ENCODE results near the gene RSF1.
"Not testable (repeated sequence)": the region's sequence is repeated elsewhere in the genome, so short reads cannot be mapped to it uniquely, and the experiment has no call there.

The RSF1 gene, protein sequence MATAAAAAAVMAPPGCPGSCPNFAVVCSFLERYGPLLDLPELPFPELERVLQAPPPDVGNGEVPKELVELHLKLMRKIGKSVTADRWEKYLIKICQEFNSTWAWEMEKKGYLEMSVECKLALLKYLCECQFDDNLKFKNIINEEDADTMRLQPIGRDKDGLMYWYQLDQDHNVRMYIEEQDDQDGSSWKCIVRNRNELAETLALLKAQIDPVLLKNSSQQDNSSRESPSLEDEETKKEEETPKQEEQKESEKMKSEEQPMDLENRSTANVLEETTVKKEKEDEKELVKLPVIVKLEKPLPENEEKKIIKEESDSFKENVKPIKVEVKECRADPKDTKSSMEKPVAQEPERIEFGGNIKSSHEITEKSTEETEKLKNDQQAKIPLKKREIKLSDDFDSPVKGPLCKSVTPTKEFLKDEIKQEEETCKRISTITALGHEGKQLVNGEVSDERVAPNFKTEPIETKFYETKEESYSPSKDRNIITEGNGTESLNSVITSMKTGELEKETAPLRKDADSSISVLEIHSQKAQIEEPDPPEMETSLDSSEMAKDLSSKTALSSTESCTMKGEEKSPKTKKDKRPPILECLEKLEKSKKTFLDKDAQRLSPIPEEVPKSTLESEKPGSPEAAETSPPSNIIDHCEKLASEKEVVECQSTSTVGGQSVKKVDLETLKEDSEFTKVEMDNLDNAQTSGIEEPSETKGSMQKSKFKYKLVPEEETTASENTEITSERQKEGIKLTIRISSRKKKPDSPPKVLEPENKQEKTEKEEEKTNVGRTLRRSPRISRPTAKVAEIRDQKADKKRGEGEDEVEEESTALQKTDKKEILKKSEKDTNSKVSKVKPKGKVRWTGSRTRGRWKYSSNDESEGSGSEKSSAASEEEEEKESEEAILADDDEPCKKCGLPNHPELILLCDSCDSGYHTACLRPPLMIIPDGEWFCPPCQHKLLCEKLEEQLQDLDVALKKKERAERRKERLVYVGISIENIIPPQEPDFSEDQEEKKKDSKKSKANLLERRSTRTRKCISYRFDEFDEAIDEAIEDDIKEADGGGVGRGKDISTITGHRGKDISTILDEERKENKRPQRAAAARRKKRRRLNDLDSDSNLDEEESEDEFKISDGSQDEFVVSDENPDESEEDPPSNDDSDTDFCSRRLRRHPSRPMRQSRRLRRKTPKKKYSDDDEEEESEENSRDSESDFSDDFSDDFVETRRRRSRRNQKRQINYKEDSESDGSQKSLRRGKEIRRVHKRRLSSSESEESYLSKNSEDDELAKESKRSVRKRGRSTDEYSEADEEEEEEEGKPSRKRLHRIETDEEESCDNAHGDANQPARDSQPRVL (N-terminal part only)

DNA sequence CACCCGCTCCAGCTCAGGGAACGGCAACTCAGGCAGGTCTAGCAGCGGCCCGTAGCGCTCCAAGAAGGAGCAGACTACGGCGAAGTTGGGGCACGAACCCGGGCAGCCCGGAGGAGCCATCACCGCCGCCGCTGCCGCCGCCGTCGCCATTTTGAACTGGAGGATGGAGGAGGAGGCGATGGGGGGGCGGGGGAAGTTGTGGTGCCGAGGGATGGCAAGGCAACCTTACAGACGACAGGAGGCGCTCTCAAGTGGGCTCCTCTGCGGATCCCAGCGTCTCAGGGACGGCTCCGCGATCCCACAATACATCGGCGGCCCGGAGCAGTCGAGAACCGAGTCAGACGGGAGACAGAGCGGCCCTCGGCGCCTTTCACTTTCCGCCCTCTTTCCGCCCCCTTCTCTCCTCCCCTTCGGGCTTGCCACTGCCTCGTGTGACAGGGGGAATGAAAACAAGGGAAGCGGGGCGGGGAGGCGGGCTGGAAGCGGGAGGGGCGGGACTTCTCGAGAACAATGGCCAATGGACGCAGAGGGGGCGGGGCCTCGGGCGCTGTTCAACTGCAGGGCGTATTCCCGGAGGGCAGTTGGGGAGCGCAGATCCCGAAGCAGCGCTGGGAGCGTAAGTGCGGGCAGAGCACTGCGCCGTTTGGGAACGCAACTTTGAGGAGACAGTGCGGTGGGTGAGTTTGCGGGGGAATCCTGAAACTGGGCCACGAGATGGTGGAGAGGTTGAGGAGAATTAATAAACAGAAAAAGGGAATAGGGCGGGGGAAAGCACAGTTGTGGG lies at the start of gene RSF1, which contains the start of gene AAMDC:
TSS of gene RSF1 (minus strand) at position 158 of the 784 bp plus-strand sequence. CDS start at position 150, 8 bp downstream.
TSS of gene AAMDC (plus strand) at position 580 of the 784 bp plus-strand sequence. CDS start 21,353 bp downstream, outside the sequence.
- peak; percentile 93 for DNase-seq

- DNase-seq: no peak
Observed at GRCh38 chr11:77868744-77869143, 48.2 kb upstream of the RSF1 start.

DNA sequence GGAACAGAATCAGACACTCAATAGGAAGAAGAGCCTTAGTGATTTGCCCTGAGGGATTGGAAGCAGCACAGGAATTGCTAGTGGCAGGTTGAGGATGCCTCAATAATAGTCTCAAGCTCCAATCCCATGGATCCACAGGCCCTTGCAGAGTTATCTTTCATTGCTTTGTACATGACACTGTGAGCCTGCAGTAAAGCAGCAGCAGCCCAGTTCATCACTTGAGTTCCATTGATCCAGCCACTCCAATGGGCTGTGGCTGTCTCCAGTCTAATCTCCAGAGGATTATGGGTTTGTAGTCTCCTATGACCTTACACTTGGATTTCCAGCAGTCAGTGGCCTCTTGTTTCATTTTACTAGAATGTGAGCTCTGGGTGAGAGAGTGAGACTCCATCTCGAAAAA lies 45.8 kb upstream of the RSF1 start:
- DNase-seq: no peak

- no peak for DNase-seq
Observed at GRCh38 chr11:77865805-77866204, 45.3 kb upstream of the RSF1 start.

DNA sequence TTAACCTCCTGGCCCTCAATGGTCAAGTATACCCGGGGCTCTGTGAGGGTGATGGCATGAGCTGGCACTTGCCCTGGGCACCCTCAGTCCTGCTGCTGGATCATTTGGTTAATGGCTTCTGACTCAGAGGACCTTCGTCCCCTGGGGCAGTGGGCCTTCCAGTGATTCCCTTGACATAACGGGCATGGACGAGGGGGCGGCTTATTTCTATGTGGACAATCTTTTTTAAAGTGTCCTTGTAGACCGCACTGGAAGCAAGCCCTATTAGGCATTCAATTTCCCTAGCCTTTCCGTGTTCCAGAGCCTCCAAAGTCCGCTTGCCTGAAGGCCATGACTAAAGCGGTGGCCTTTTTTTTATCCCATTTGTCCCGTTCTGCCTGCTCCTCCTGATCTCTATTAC lies 40.9 kb upstream of the RSF1 start:
- not testable (repeated sequence) for DNase-seq

- DNase-seq: not testable (repeated sequence)
Observed at GRCh38 chr11:77857906-77858457, 37.5 kb upstream of the RSF1 start.

DNA sequence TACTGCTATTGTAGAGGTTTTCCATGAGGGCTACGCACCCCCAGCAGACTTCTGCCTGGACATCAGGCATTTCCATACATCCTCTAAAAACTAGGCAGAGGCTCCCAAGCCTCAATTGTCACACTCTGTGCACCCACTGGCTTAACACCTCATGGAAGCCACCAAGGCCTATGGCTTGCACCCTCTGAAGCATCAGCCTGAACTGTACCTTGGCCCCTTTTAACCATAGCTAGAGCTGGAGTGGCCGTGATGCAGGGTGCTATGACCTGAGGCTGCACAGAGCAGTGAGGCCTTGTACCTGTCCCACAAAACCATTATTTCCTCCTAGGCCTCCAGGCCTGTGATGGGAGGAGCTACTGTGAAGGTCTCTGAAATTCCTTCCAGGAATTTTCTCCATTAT lies 34.3 kb upstream of the RSF1 start:
- DNase-seq: no peak

GRCh38 chr11:77851503-77851902 lies 31.0 kb upstream of the RSF1 start:
- no peak for DNase-seq

GRCh38 chr11:77843700-77844099 lies 23.2 kb upstream of the RSF1 start:
- not testable (repeated sequence) for DNase-seq

- no peak for DNase-seq
Observed at GRCh38 chr11:77842441-77843121, 22.1 kb upstream of the RSF1 start.

- no peak for DNase-seq
Observed at GRCh38 chr11:77833302-77833701, 12.8 kb upstream of the RSF1 start.

DNA sequence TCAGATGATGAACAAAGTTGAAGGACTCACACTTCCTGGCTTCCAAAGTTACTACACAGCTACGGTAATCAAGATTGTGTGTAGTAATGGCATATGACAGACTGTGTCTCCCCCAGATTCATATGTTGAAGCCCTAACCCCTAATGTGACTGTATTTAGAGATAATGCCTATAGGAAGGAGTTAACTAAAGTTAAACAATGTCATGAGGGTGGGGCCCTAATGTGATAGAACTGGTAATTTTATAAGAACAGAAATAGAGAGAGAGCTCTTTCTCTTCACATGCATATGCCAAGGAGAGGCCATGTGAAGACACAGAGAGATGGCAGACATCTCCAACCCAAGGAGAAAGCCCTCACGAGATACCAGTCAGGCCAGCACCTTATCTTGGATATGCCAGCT lies 8.4 kb upstream of the RSF1 start:
- DNase-seq: no peak

- no peak for DNase-seq
Observed at GRCh38 chr11:77823775-77824174, 3.3 kb upstream of the RSF1 start.

- not testable (repeated sequence) for DNase-seq
Observed at GRCh38 chr11:77822126-77822525, 1.6 kb upstream of the RSF1 start.

DNA sequence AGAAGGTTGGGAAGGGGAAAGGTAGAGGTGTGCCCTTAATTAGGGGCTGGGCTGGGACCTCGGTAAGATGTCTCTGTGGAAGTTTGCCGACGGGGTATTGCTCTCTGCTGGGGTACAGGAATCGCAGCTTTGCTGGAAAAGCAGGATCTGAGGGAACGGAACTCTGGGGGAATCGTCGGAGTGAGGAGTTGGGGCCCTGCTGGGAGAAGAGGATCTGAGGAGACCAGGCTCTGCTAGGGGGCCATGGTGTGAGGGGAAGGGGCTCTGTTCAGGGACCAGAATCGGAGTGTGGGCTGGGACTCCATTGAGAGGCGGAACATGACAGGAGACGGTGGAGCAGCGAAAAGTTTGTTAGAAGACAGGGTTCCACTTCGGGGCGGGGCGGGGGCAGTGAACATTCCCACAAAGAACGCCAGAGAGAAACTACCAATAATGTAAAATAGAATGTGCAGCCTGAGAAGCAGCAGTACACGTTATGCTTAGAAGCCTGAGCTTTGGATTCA lies 878 bp upstream of the RSF1 start:
- peak; percentile 6 for DNase-seq

- no peak for DNase-seq
Observed at GRCh38 chr11:77819921-77820564, 479 bp downstream of the RSF1 start.

GRCh38 chr11:77819411-77819920 lies 1.1 kb downstream of the RSF1 start:
- peak; percentile 61 for DNase-seq

DNA sequence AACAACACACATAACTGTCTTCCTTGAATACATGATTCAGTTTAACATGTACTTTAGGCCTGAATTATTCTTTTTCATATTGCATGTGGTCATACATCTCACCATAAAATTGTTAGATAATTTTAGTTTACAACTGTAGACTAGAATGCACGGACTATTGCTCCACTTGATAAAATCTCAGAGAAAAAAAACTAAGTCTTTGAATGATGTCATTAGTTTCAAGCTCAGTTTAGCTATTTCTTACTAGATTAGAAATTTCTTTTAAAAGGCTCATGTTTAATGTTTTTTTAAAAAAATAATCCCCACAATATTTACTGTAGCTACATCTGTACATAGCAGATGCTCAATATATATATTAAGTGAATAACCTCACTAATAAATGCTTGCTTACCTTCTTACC lies 5.1 kb downstream of the RSF1 start:
- no peak for DNase-seq

DNA sequence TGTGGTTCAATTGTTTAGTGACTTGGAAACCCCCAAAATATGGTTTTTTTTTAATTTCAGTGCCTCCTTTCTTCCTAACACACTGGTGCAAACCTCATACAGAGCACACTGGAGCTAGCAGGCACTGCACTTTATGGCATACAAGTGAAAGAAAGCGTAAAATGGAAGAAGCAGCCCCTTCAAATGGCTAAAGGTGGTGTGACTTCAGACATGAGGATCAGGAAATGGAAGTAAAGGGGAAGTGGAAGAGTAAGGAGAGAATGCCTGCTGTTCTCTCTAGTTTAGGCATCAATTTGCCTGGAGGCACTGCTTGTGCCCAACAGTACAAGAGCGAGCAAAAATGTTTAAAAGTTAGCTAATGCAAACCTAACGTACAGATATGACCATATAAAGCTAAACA lies 5.7 kb downstream of the RSF1 start:
- DNase-seq: no peak

DNA sequence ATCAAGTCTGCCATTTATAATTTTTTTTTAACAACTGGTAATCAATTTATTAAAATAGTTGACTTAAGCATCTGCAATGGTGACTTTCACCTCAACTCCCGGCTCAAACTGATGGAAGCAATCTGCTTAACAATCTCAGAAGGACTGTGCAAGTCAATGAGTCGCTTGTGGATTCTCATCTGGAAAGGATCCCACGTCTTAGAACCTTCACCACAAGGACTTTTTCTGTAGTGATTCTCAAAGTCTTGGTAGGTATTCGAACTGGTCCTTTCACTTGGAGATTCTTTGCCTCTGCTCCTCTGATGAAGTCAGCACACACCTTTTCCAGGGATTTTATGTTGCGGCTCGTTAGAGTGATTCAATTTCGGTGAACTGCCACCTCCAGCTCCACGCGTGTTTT lies 7.3 kb downstream of the RSF1 start:
- DNase-seq: no peak

Data from DMS 273 treated with DMSO at 0.1 percent for 48 hours (cell line).